ENCODE results near the gene PBX4.
"Not testable (repeated sequence)": the region's sequence is repeated elsewhere in the genome, so short reads cannot be mapped to it uniquely, and the experiment has no call there.

DNA sequence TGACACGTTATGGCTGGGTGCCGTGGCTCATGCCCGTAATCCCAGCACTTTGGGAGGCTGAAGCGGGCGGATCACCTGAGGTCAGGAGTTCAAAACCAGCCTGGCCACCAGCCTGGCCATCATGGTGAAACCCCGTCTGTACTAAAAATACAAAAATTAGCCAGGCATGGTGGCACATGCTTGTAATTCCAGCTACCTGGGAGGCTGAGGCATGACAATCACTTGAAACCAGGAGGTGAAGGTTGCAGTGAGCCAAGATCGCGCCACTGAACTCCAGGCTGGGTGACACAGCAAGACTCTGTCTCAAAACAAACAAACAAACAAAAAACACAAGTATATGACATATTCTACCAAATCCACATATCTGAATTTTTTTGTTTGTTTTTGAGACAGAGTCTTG is 11.8 kb downstream of the PBX4 start:
- TF ChIP-seq, protein P1, sequence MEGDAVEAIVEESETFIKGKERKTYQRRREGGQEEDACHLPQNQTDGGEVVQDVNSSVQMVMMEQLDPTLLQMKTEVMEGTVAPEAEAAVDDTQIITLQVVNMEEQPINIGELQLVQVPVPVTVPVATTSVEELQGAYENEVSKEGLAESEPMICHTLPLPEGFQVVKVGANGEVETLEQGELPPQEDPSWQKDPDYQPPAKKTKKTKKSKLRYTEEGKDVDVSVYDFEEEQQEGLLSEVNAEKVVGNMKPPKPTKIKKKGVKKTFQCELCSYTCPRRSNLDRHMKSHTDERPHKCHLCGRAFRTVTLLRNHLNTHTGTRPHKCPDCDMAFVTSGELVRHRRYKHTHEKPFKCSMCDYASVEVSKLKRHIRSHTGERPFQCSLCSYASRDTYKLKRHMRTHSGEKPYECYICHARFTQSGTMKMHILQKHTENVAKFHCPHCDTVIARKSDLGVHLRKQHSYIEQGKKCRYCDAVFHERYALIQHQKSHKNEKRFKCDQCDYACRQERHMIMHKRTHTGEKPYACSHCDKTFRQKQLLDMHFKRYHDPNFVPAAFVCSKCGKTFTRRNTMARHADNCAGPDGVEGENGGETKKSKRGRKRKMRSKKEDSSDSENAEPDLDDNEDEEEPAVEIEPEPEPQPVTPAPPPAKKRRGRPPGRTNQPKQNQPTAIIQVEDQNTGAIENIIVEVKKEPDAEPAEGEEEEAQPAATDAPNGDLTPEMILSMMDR (conservative IDR thresholded peaks at IDR 0.05 in 1 of 2, IDR thresholded peaks at IDR 0.05 in 1 of 2; ENCODE audit: extremely low read depth in 1 of 2, insufficient read depth in 1 of 2, low read depth in 1 of 2, low read length in 2 of 2): not testable (repeated sequence)
- TF ChIP-seq EZH2 (IDR thresholded peaks at IDR 0.05; ENCODE audit: borderline replicate concordance, low read length): not testable (repeated sequence)

Measured in mammary epithelial cell (primary cell).